Fibroblast of villous mesenchyme (primary cell): ENCODE measurements around the gene PRSS12. TPM values are rescaled to one million over a fixed set of nuclear protein-coding genes. Genes with fewer than 3 reads are reported as not detected.
A peak's percentile ranks its signal among the peaks of the same experiment; 100 is the strongest.

ENCODE experiments used
- DNase-seq: peaks from one replicate; pipeline ENCODE4 v3.0.0-alpha.2; 2010; ENCODE audit warnings: low read depth
- H3K4me3 ChIP-seq: 2 replicates; pipeline ENCODE4 v1.5.1; 2011; ENCODE audit warnings: low read depth, mild to moderate bottlenecking, low read length
- CTCF ChIP-seq: IDR thresholded peaks from 2 replicates; pipeline ENCODE4 v1.5.1; 2012; ENCODE audit warnings: low read depth, mild to moderate bottlenecking, low read length; ENCODE audit not compliant: insufficient read depth
- total RNA-seq: library from RNA; depleted of rRNA; stranded (reverse); fragments of >200 nt; gene quantifications from 2 replicates; pipeline ENCODE4 v1.2.3, GENCODE V29; 2012

PRSS12 gene
- total RNA-seq, 1 donor: 11.7 TPM

GRCh38 chr4:118372251-118372650, 19.4 kb upstream of the PRSS12 start:
- H3K4me3 ChIP-seq: no peak overlapping the region
- TF ChIP-seq CTCF: no peak
- peak; percentile 54 for DNase-seq

- no peak for TF ChIP-seq CTCF
- H3K4me3 ChIP-seq: no peak overlapping the region
- DNase-seq: no peak
Measured at GRCh38 chr4:118369231-118369630, 16.4 kb upstream of the PRSS12 start.

GRCh38 chr4:118367872-118368271, 15.1 kb upstream of the PRSS12 start:
- DNase-seq: no peak
- TF ChIP-seq CTCF: no peak

GRCh38 chr4:118367361-118367760, 14.6 kb upstream of the PRSS12 start:
- H3K4me3 ChIP-seq: no peak overlapping the region
- no peak for DNase-seq
- TF ChIP-seq CTCF: no peak

More at GRCh38 chr4:118367872-118368271, 15.1 kb upstream of the PRSS12 start:
- no peak overlapping the region for H3K4me3 ChIP-seq

- TF ChIP-seq CTCF: no peak
- H3K4me3 ChIP-seq: no peak overlapping the region
- no peak for DNase-seq
Measured at GRCh38 chr4:118363166-118363565, 10.4 kb upstream of the PRSS12 start.

- no peak for TF ChIP-seq CTCF
- H3K4me3 ChIP-seq: no peak overlapping the region
- no peak for DNase-seq
Measured at GRCh38 chr4:118361192-118361591, 8.4 kb upstream of the PRSS12 start.

GRCh38 chr4:118360106-118360505, 7.3 kb upstream of the PRSS12 start:
- H3K4me3 ChIP-seq: no peak overlapping the region
- no peak for TF ChIP-seq CTCF
- no peak for DNase-seq
